SK-N-MC (cell line): ENCODE measurements around the gene TANGO6.

Source experiments
- EZH2 ChIP-seq: fragments of 200-600 bp; sonication (generic); IDR thresholded peaks from one replicate; pipeline ENCODE4 v1.6.1; 2017; ENCODE audit warnings: antibody characterized with exemption
- FOXP2 ChIP-seq: optimal IDR thresholded peaks from 2 replicates; pipeline ENCODE3; 2011; ENCODE audit warnings: mild to moderate bottlenecking, moderate library complexity; ENCODE audit not compliant: insufficient read depth; ENCODE audit errors: extremely low read length, control extremely low read depth
- POLR2AphosphoS5 ChIP-seq: IDR thresholded peaks from 2 replicates; pipeline ENCODE4 v1.6.1; 2012; ENCODE audit warnings: mild to moderate bottlenecking, low read depth, low read length, borderline replicate concordance

GRCh38 chr16:69100071-69100691 lies 256.9 kb downstream of the TANGO6 start:
- TF ChIP-seq POLR2AphosphoS5 (no peak), EZH2 (no peak), FOXP2 (no peak)
